OCI-LY3 (cell line): ENCODE measurements around the gene PPP1R36.

Experiments used
- EZH2phosphoT487 ChIP-seq: fragments of 200-600 bp; shearing (Covaris generic); IDR thresholded peaks from 2 replicates; pipeline ENCODE4 v1.6.1; 2018; ENCODE audit warnings: antibody characterized with exemption, mixed run types, low read depth
- TF ChIP-seq, protein P1 (sequence below): fragments of 200-600, 300-600 bp; sonication (generic); IDR thresholded peaks from 2 replicates; pipeline ENCODE4 v1.5.1; 2014; ENCODE audit warnings: antibody characterized with exemption, low read length, low read depth

DNA sequence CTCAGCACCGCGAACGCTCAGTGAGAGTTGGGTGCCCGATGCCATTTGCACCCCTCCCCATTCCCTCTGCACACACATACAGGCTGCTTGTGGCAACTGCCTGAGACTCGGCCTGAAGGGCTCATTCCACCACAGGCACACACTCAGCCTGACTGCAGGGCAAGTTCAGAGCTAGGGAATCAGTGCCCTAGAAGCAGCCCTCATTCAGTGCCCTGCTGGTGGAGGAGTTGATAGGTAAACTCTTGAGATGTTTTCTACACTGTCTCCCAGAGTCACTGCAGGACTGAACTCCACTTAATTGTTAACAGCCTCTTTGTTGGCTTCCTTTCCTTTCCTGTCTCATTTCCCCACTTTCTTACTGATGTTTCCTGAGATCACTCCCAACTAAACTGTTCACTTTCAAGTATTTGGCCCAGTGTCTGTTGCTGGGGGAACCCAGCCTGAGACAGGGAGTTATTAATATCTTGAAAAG is 16.9 kb downstream of the PPP1R36 start:
- TF ChIP-seq, protein P1, sequence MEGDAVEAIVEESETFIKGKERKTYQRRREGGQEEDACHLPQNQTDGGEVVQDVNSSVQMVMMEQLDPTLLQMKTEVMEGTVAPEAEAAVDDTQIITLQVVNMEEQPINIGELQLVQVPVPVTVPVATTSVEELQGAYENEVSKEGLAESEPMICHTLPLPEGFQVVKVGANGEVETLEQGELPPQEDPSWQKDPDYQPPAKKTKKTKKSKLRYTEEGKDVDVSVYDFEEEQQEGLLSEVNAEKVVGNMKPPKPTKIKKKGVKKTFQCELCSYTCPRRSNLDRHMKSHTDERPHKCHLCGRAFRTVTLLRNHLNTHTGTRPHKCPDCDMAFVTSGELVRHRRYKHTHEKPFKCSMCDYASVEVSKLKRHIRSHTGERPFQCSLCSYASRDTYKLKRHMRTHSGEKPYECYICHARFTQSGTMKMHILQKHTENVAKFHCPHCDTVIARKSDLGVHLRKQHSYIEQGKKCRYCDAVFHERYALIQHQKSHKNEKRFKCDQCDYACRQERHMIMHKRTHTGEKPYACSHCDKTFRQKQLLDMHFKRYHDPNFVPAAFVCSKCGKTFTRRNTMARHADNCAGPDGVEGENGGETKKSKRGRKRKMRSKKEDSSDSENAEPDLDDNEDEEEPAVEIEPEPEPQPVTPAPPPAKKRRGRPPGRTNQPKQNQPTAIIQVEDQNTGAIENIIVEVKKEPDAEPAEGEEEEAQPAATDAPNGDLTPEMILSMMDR: no peak
- TF ChIP-seq EZH2phosphoT487: no peak
